ENCODE data around the gene LRRC18. TPM values are rescaled to one million over a fixed set of nuclear protein-coding genes. Genes with fewer than 3 reads are reported as not detected.

Gene LRRC18
- total RNA-seq, 2 donors from 2014 or later = not detected

DNA sequence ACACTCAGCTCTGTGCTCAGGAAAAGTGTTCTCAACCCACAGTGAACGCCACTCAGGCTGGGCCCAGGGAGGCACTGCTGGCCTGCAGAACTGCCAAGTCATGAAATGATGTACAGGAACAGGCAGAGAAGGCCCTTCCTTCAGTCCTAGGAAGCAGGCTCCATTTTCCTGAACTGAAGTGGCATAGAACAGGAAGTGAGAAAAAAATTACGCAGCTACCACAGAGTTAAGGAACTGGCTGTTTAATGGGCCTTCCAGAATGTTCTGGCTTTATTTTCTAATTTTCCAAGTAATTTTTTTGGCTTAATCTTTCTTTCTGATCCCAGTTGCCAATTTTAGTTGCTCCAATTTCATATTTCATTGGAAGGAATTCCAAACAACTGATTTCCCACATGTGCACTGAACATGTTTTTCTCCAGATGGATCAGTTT lies 39.3 kb downstream of the LRRC18 start:
- H3K4me1 ChIP-seq = no peaks in the 10 kb centered on the region
- TF ChIP-seq CTCF (IDR thresholded peaks at IDR 0.05) (no peak), POLR2A (IDR thresholded peaks at IDR 0.05) (no peak)
- DNase-seq (peak in 1 of 4 donors; percentile 10), ATAC-seq (no peak)
- intact Hi-C loops (cut with DNase I) = no loop called here
- H3K4me3 ChIP-seq = no peak overlapping the region
- H3K27me3 ChIP-seq = no peaks in the 10 kb centered on the region
- no peaks in the 10 kb centered on the region for H3K36me3 ChIP-seq (replicated peaks in 1 of 2; ENCODE audit: insufficient read depth in 1 of 2, low read depth in 2 of 2)
- no peaks in the 10 kb centered on the region for H3K9me3 ChIP-seq
- H3K27ac ChIP-seq = no peak overlapping the region
- 52 to 88% methylated on average over 2 of the region's 2 CpGs for WGBS, 2 donors

GRCh38 chr10:48899781-48900180 lies 39.9 kb downstream of the LRRC18 start:
- Histone ChIP-seq H3K4me1 (no peaks in the 10 kb centered on the region), H3K36me3 (replicated peaks in 1 of 2; ENCODE audit: insufficient read depth in 1 of 2, low read depth in 2 of 2) (no peaks in the 10 kb centered on the region), H3K9me3 (no peaks in the 10 kb centered on the region), H3K4me3 (no peak overlapping the region), H3K27ac (no peak overlapping the region), H3K27me3 (no peaks in the 10 kb centered on the region)
- intact Hi-C loops (cut with DNase I) = no loop called here
- ATAC-seq (no peak), DNase-seq (no peak)
- WGBS, 2 donors = 78 to 86% methylated on average over 7 of the region's 8 CpGs
- no peak for TF ChIP-seq POLR2A (IDR thresholded peaks at IDR 0.05)

DNA sequence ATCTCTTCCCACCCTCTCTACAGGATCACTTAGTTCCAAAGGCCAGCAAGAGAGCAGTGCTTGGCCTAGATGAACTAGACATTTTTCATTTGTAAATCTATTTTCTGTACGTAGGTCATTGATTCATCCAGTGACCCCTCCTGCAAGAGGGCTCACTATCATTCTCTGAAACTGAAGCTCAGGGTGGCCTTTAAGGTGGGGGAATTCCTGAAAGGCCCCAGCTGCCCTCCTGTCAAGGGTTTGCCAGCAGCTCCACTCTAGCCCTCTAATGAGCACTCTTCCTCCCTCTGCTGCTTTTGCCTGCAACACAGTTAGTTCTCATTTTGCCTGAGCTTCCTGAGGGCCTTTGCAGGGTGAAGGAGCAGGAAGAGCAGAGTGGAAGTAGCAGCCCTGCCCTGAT lies 41.2 kb downstream of the LRRC18 start:
- DNase-seq = no peak
- H3K4me3 ChIP-seq = no peak overlapping the region
- no peaks in the 10 kb centered on the region for H3K4me1 ChIP-seq
- WGBS, 2 donors = 71 to 86% methylated on average over 1 of the region's 1 CpG
- intact Hi-C loops (cut with DNase I) = no loop called here
- no peak overlapping the region for H3K27ac ChIP-seq
- no peak for TF ChIP-seq POLR2A (IDR thresholded peaks at IDR 0.05)
- no peak for TF ChIP-seq CTCF (IDR thresholded peaks at IDR 0.05)
- H3K9me3 ChIP-seq = no peaks in the 10 kb centered on the region
- H3K36me3 ChIP-seq (replicated peaks in 1 of 2; ENCODE audit: insufficient read depth in 1 of 2, low read depth in 2 of 2) = no peaks in the 10 kb centered on the region
- ATAC-seq = no peak
- H3K27me3 ChIP-seq = no peaks in the 10 kb centered on the region

DNA sequence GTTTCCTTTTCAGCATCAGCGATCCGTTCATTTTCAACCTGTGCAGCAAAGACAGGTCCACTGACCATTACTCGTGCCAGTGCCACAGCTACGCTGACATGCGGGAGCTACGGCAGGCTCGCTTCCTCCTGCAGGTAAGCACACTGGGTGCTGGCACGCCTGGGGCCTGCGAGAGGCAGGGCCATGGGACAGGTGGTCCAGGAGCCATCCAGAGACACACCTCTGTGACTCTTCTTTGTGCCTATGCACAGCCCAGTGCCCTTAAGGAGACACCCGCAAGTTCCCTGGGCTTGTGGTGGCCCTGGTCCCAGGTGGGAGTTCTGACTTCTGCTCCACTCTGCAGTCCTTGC lies 42.2 kb downstream of the LRRC18 start:
- no peaks in the 10 kb centered on the region for H3K36me3 ChIP-seq (replicated peaks in 1 of 2; ENCODE audit: insufficient read depth in 1 of 2, low read depth in 2 of 2)
- WGBS, 2 donors = 79 to 88% methylated on average over 3 to 10 of the region's 10 CpGs

GRCh38 chr10:48896756-48897440 lies 42.7 kb downstream of the LRRC18 start:
- WGBS, 2 donors = 81 to 83% methylated on average over 9 to 12 of the region's 13 CpGs
- no peak for TF ChIP-seq CTCF (IDR thresholded peaks at IDR 0.05)
- no peak for TF ChIP-seq POLR2A (IDR thresholded peaks at IDR 0.05)
- Histone ChIP-seq H3K4me1 (no peaks in the 10 kb centered on the region), H3K4me3 (no peak overlapping the region), H3K36me3 (replicated peaks in 1 of 2; ENCODE audit: insufficient read depth in 1 of 2, low read depth in 2 of 2) (no peaks in the 10 kb centered on the region), H3K9me3 (no peaks in the 10 kb centered on the region), H3K27ac (no peak overlapping the region), H3K27me3 (no peaks in the 10 kb centered on the region)
- ATAC-seq = no peak
- intact Hi-C loops (cut with DNase I) = no loop called here
- no peak for DNase-seq

More for the DNA sequence above, 42.2 kb downstream of the LRRC18 start:
- Histone ChIP-seq H3K4me1 (no peaks in the 10 kb centered on the region), H3K4me3 (no peak overlapping the region), H3K27me3 (no peaks in the 10 kb centered on the region), H3K27ac (no peak overlapping the region), H3K9me3 (no peaks in the 10 kb centered on the region)
- intact Hi-C loops (cut with DNase I) = no loop called here
- TF ChIP-seq POLR2A (IDR thresholded peaks at IDR 0.05) (no peak), CTCF (IDR thresholded peaks at IDR 0.05) (no peak)
- DNase-seq (no peak), ATAC-seq (no peak)
